Measurements from ENCODE around the gene VPS13C.

Gene VPS13C

GRCh38 chr15:61996056-61996635 lies 64.1 kb downstream of the VPS13C start:
- no peak for TF ChIP-seq CTCF (IDR thresholded peaks at IDR 0.05)
- Histone ChIP-seq H3K36me3 (peaks cover 4% of the 10 kb centered on the region), H3K4me1 (ENCODE audit: control insufficient read depth in 1 of 2, insufficient read depth in 1 of 2, low read depth in 1 of 2, low read length in 1 of 2) (no peaks in the 10 kb centered on the region), H3K9me3 (no peaks in the 10 kb centered on the region), H3K27me3 (no peaks in the 10 kb centered on the region), H3K27ac (no peak overlapping the region), H3K4me3 (ENCODE audit: low read depth in 1 of 2, low read length in 1 of 2) (no peak overlapping the region)

- no peaks in the 10 kb centered on the region for H3K27me3 ChIP-seq
- no peak overlapping the region for H3K27ac ChIP-seq
- peaks cover 18% of the 10 kb centered on the region for H3K36me3 ChIP-seq
- H3K4me1 ChIP-seq (ENCODE audit: control insufficient read depth in 1 of 2, insufficient read depth in 1 of 2, low read depth in 1 of 2, low read length in 1 of 2) = no peaks in the 10 kb centered on the region
- no peak overlapping the region for H3K4me3 ChIP-seq (ENCODE audit: low read depth in 1 of 2, low read length in 1 of 2)
- H3K9me3 ChIP-seq = no peaks in the 10 kb centered on the region
- TF ChIP-seq CTCF (IDR thresholded peaks at IDR 0.05) = no peak
These were observed 66.0 kb downstream of the VPS13C start for GRCh38 chr15:61994216-61994615.

GRCh38 chr15:61992518-61992917 lies 67.7 kb downstream of the VPS13C start:
- TF ChIP-seq CTCF (IDR thresholded peaks at IDR 0.05) = no peak
- Histone ChIP-seq H3K27me3 (no peaks in the 10 kb centered on the region), H3K9me3 (no peaks in the 10 kb centered on the region), H3K4me3 (ENCODE audit: low read depth in 1 of 2, low read length in 1 of 2) (no peak overlapping the region), H3K4me1 (ENCODE audit: control insufficient read depth in 1 of 2, insufficient read depth in 1 of 2, low read depth in 1 of 2, low read length in 1 of 2) (no peaks in the 10 kb centered on the region), H3K27ac (no peak overlapping the region), H3K36me3 (peaks cover 18% of the 10 kb centered on the region)

GRCh38 chr15:61989667-61990066 lies 70.6 kb downstream of the VPS13C start:
- H3K27ac ChIP-seq = no peak overlapping the region
- no peak overlapping the region for H3K4me3 ChIP-seq (ENCODE audit: low read depth in 1 of 2, low read length in 1 of 2)
- no peak for TF ChIP-seq CTCF (IDR thresholded peaks at IDR 0.05)
- no peaks in the 10 kb centered on the region for H3K4me1 ChIP-seq (ENCODE audit: control insufficient read depth in 1 of 2, insufficient read depth in 1 of 2, low read depth in 1 of 2, low read length in 1 of 2)
- H3K9me3 ChIP-seq = no peaks in the 10 kb centered on the region
- peaks cover 14% of the 10 kb centered on the region for H3K36me3 ChIP-seq
- no peaks in the 10 kb centered on the region for H3K27me3 ChIP-seq

- TF ChIP-seq CTCF (IDR thresholded peaks at IDR 0.05) = no peak
- no peak overlapping the region for H3K4me3 ChIP-seq (ENCODE audit: low read depth in 1 of 2, low read length in 1 of 2)
- peaks cover 4 to 7% of the 10 kb centered on the region in 2 experiments for H3K4me1 ChIP-seq (ENCODE audit: control insufficient read depth in 1 of 2, insufficient read depth in 1 of 2, low read depth in 1 of 2, low read length in 1 of 2)
- no peak overlapping the region for H3K27ac ChIP-seq
- H3K9me3 ChIP-seq = no peaks in the 10 kb centered on the region
- H3K27me3 ChIP-seq = no peaks in the 10 kb centered on the region
- H3K36me3 ChIP-seq = peaks cover 14% of the 10 kb centered on the region
These were observed 72.4 kb downstream of the VPS13C start for GRCh38 chr15:61987824-61988223.

GRCh38 chr15:61983081-61983480 lies 77.2 kb downstream of the VPS13C start:
- H3K4me3 ChIP-seq (ENCODE audit: low read depth in 1 of 2, low read length in 1 of 2) = no peak overlapping the region
- H3K9me3 ChIP-seq = no peaks in the 10 kb centered on the region
- TF ChIP-seq CTCF (IDR thresholded peaks at IDR 0.05) = no peak
- no peaks in the 10 kb centered on the region for H3K27me3 ChIP-seq
- H3K4me1 ChIP-seq (ENCODE audit: control insufficient read depth in 1 of 2, insufficient read depth in 1 of 2, low read depth in 1 of 2, low read length in 1 of 2) = peaks cover 4 to 7% of the 10 kb centered on the region in 2 experiments
- no peak overlapping the region for H3K27ac ChIP-seq
- peaks cover 22% of the 10 kb centered on the region for H3K36me3 ChIP-seq
